Left forelimb (tissue), 1 donor: Measurements from ENCODE around the gene LDHD.

Experiments
- DNase-seq: peaks from one replicate; pipeline ENCODE4 v3.0.0-alpha.2; 2018; ENCODE audit warnings: low spot score

The LDHD gene

DNA sequence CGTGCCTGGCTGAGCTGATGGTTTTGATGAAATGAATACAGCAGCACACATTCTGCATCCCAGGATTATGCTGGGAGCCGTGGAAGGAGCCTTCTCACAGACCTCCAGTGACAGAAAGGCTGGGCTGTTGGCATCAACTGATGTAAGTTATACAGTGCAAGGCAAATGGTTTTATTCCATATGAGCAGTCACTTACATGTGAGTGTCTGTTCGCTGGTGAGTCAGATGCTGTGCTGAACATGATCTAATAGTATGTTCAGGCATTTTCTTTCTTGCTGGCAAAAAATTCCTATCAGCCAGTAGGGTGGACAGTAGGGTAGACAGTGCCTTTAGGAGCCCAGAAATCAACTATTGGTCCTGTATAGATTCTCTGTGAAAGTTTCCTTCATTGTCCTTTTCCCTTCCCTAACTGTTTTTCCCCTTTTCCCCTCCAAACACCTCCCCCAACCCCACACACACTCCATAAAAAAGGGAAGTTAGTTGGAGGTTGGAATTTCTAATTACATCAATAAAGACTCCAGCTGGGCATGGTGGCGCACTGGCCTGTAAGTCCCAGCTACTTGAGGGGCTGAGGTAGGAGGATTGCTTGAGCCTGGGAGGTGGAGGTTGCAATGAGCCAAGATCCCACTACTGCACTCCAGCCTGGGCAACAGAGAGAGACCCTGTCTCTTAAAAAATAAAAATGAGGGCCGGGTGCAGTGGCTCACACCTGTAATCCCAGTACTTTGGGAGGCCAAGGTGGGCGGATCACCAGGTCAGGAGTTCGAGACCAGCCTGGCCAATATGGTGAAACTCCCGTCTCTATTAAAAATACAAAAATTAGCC is 36.2 kb downstream of the LDHD start:
- DNase-seq = no peak

DNA sequence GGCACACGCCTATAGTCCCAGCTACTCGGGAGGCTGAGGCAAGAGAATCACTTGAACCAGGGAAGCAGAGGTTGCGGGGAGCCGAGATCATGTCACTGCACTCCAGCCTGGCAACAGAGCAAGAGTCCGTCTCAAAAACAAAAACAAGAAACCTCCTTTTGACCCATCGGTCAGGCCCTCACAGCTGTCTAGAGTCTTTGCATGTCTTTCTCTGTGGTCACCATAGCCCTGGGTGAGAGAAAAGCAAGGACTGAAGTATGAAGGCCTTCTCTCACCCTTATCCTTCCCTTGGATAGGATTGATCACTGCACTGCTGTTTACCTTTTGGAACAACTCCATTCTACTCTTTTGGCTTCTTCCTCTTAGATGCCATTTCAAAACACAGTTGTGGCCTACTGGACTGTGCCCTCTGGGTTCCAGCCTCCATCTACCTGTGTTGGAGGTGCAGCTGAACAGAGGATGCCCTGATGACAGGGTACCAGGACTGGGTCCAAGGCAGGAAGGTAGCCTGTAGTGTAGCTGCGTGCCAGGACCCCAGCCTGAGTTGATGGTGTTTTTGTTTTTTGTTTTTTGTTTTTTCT is 37.1 kb downstream of the LDHD start:
- no peak for DNase-seq

GRCh38 chr16:75078886-75079285 is 37.7 kb downstream of the LDHD start:
- DNase-seq = no peak

GRCh38 chr16:75075688-75076268 is 40.8 kb downstream of the LDHD start:
- no peak for DNase-seq

GRCh38 chr16:75074920-75075687 is 41.5 kb downstream of the LDHD start:
- DNase-seq = no peak

GRCh38 chr16:75074304-75074793 is 42.2 kb downstream of the LDHD start:
- DNase-seq = no peak

DNA sequence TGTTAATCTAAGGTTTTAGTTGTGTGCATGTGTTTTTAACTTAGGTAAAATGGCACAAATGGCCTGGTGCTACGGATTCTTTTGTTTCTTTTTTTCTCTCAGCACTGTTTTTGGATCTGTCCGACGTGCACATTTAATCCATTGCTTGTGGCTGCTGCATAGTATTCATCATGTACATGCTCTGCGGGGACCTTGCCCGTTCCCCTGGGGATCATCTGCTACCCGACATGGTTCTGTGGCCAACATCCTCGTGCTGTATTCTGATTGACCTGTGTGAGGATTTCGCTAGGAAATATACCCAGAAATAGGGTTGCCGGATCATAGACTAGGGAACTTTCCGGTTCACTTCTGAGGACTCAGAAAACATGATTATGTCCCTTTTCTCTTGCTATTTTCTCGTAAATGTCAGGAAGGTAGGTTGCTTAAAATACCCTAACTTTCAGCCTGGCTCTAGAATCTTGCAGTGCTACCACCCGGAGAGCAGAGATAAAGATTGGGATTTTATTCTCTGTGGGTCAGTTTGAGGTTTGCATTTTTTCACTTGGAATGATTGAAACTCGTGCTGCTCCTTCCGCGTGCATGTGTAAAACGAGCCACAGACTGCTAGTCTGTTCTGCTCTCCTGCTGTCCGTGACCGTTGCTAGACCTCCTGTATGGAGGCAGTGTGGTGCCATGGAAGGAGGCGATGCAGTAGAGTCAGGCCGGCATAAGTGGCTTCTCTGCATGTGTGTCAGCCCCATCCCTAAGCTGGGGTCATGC is 42.9 kb downstream of the LDHD start:
- DNase-seq = no peak

GRCh38 chr16:75072239-75072947 is 44.2 kb downstream of the LDHD start:
- DNase-seq = no peak

DNA sequence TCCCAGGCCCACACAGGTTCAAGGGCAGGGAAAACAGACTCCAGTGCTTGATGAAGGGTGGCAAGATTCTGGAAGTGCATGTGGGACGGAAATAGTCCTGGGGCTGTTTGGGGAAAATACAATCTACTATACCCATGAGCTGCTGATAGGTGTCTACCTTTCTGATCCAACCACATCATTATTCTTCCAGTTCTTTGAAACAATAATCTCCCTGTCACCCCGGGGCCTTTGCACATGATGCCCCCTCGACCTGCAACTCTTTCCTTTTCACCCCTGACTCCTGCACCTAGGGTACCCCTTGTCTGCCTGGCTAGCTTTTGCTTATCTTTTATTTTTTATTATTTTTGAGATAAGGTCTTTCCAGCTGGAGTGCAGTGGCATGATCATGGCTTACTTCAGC is 45.0 kb downstream of the LDHD start:
- no peak for DNase-seq

- no peak for DNase-seq
Observed at GRCh38 chr16:75070012-75070841, 46.4 kb downstream of the LDHD start.

DNA sequence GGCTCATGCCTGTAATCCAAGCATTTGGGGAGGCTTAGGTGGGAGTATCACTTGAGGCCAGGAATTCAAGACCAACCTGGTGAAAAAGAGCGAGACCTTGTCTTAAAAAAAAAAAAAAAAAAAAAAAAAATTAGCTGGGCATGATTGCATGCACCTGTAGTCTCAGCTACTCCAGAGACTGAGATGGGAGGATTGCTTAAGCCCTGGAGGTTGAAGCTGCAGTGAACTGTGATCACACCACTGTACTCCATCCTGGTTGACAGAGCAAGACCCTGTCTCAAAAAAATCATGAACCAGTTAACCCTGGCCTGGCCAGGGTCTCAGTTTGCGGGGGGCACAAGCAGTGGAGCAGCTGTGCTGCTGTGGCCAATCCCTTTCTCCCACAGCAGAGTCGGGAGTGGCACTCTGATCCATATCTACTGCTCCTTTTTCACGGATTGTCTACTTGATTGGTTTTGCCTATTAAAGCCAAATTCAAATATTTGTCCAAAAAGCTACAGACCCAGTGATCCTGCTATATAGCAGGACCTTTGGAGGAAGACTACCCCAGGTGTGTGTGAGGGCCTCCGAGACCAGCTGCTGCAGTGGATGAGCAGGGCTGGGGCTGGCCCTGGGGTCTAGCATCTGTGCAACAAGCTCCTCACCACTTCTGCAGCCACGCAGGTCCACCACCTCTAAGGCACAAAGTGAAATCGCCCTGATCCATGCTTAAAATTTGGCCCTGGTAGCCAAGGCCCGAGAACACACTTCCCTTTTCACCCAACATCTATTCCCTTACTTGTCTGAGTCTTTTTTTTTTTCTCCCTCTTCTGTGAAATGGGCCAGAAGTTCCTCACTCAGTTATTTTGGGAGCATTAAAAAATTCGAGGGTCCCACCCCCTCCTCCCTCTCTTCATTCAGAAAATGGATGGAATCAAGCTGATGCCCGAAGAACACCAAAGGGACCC is 48.2 kb downstream of the LDHD start:
- DNase-seq = no peak

DNA sequence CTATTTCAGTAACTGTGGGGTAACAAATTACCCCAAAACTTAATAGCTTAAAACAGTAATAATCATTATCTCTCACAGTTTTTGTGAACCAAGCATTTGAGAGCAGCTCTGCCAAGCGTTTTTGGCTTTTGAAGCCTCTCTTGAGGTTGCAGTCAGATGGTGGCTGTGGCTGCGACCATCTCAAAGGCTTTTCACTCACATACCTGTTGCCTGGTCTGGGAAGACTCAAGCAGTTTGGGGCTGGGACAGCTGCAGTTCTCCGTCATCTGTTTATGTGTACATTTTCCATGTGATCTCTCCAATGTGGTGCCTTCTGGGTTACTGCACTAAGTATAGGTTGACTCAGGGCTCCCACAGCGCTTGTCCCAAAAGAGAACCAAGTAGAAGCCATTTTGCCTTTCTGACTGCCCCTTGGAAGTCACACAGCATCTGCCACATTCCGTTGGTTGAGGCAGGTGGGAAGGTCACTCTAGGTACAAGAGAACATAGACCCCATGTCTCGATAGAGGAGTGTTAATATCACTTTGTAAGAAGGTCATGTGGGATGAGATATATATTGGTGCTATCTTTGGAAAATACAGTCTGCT is 49.6 kb downstream of the LDHD start:
- DNase-seq = no peak

GRCh38 chr16:75065521-75066149 is 50.9 kb downstream of the LDHD start:
- DNase-seq = no peak

DNA sequence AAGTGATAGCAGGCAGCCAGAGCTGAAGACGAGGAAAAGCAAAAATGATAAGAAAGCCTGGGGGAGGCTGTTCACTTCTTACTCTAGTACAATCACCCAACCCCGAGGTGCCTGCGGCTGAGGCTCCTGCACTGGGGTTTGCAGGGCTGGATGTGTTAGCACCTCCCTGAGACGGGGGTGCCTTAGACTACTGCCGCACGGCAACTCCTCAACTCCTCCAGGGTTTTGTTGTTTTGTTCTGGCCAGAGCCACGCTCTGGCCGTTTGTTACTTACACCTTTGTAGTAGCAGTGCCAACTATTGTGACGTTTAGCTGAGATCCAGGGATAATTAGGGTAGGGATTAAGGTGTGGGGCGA is 51.5 kb downstream of the LDHD start:
- DNase-seq = no peak

DNA sequence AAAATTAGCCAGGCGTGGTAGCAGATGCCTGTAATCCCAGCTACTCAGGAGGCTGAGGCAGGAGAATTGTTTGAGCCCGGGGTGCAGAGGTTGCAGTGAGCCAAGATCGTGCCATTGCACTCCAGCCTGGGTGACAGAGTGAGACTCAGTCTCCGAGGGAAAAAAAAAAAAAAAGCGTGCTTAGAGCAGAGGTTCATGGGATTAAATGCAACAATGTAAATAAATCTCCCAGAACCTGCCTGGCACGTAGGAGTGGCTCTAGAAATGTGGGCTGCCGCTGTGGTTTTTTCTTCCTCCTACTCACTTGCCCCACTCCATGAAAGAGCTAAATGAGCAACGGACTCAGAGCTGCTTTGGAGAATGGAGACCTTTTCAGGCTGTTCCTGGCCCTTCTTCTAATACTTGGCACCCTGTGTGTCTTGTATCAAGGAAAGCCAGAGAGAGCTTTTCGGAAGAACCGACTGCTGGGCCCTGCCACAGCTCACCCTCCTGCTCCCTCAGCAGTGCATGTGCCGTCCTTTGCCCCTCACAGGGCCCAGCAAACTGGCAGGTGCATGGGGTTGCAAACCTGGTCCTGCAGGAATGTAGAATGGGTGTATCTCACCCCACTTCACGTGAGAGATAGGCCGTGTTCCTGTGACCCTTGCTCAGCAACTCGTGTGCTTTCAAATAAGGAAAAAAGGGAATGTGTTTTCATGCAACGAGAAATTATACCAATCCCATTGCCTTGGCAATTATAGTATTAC is 52.0 kb downstream of the LDHD start:
- no peak for DNase-seq

DNA sequence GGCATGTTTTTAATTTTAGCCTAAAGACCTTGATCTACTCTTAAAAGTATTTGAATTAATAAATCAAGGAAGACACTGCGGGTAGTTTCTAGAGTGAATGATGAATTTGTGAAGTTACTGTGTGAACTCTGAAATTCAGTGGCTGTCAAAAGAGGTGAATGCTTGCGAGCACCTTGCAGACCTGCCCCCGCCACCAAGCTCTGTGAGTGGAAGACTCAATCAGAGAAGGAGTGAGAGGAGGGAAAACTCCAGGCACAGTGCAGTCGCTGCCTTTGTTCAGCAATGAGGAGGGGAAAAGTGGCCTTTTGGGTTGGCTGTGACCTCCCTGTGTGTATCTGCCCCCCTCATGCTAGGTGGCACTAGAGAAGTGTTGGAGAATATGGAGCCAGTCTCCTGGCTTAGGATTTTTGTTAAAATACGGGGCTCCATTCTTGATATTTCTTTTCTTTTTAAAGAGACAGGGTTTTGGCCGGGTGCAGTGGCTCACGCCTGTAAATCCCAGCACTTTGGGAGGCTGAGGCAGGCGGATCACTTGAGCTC is 53.0 kb downstream of the LDHD start:
- DNase-seq = no peak

DNA sequence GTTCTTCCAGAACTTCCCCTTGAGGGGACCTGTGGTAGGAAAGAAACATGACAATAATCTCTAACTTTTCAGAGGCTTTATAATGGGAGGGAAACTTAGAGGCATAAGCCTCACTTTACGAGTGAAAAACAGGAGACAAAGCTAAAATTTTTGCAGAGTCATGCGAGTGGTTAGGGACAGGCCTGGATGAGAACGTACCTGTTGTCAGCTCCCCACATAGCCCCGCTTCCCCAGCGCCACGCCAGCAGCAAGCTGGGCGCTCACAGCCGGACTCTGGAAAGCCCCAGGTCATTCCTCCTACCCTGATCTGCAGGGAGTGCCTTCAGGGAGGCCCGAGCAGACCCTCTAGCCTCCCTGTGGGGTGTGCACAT is 53.6 kb downstream of the LDHD start:
- no peak for DNase-seq
